GM12873 (cell line): ENCODE data around the gene ZNF608.

ENCODE experiments used
- CTCF ChIP-seq: IDR thresholded peaks from 2 replicates; pipeline ENCODE4 v1.5.1; 2012; ENCODE audit warnings: low read depth, mild to moderate bottlenecking, moderate library complexity, low read length, control low read depth; ENCODE audit not compliant: insufficient read depth; ENCODE audit errors: missing control alignments

ZNF608 gene

GRCh38 chr5:124761010-124761409 lies 14.6 kb upstream of the ZNF608 start:
- TF ChIP-seq CTCF = no peak

GRCh38 chr5:124760608-124761007 lies 14.2 kb upstream of the ZNF608 start:
- no peak for TF ChIP-seq CTCF

- TF ChIP-seq CTCF = no peak
Observed at GRCh38 chr5:124755565-124755964, 9.1 kb upstream of the ZNF608 start.

GRCh38 chr5:124755041-124755440 lies 8.6 kb upstream of the ZNF608 start:
- no peak for TF ChIP-seq CTCF

- no peak for TF ChIP-seq CTCF
Observed at GRCh38 chr5:124754206-124754927, 7.9 kb upstream of the ZNF608 start.

- no peak for TF ChIP-seq CTCF
Observed at GRCh38 chr5:124752854-124753720, 6.6 kb upstream of the ZNF608 start.

- TF ChIP-seq CTCF = no peak
Observed at GRCh38 chr5:124751031-124751430, 4.6 kb upstream of the ZNF608 start.
